RWPE1 (cell line): ENCODE data around the gene RUNX3.
"Not testable (repeated sequence)": the region's sequence is repeated elsewhere in the genome, so short reads cannot be mapped to it uniquely, and the experiment has no call there.

Source experiments
- CTCF ChIA-PET: fragments of 350-600 bp; sonication (Branson Sonifier 250); formaldehyde crosslinking; extraction: SDS; loops from one replicate; lab custom pipeline; 2021; lab: Yijun Ruan, JAX
- POLR2A ChIA-PET: fragments of 400-600 bp; formaldehyde crosslinking; extraction: SDS; loops from one replicate; lab custom pipeline; 2020; ENCODE audit warnings: antibody characterized with exemption; ENCODE audit not compliant: low non-redundant PET; lab: Yijun Ruan, JAX
- DNase-seq: peaks from one replicate; pipeline ENCODE4 v3.0.0; 2012; ENCODE audit warnings: low spot score
- H3K27ac ChIP-seq: fragments of 450-650 bp; 2 replicates; pipeline ENCODE4 v1.5.1; 2017
- TF ChIP-seq, protein P1 (sequence below): fragments of 450-650 bp; conservative IDR thresholded peaks from 2 replicates; pipeline ENCODE4 v1.5.1; 2017; ENCODE audit warnings: low read depth, mild to moderate bottlenecking

The RUNX3 gene

DNA sequence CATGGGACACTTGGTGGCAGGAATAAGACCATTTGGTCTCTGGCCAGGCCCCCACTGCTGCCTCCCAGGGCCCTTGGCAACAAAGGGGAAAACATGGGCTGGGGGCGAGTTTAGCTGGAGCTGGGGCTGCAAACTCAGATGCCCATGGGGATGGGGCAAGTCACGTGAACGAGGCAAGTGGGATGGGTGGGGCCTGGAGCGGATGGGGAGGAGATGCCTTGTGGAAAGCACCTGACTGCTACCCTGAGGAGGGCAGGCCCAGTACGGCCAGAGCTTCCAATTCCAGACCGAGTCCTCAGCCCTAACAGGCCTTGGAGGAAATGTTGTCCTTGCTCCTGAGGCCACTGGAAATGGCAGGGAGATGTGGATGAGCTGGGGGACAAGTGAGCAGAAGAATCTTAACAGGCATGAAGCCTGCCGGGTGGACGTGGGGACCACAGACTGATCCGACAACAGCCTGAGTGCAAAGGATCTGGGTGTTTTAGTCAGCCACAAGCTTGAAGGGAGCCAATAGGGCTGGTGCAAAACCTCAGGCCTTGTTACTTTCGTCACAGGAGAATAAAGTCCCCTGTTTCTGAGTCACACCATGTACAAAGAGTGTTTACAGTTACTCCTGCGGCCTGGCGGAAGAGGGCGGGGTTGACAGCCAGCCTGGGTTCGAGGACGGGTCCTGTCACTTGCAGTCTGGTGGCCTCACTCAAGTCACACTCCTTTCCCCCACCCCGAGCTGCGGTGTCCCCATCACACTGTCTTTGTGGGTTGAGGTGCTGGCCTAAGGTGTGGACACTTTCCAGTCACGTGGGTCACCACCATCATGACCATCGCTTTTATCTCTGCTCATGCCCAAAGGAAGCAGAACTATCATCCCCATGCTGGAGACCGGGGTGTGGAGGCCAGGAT lies 19.1 kb downstream of the RUNX3 start:
- ChIA-PET CTCF (no interaction called here), POLR2A (no interaction called here)
- H3K27ac ChIP-seq, result no peak overlapping the region
- TF ChIP-seq, protein P1, sequence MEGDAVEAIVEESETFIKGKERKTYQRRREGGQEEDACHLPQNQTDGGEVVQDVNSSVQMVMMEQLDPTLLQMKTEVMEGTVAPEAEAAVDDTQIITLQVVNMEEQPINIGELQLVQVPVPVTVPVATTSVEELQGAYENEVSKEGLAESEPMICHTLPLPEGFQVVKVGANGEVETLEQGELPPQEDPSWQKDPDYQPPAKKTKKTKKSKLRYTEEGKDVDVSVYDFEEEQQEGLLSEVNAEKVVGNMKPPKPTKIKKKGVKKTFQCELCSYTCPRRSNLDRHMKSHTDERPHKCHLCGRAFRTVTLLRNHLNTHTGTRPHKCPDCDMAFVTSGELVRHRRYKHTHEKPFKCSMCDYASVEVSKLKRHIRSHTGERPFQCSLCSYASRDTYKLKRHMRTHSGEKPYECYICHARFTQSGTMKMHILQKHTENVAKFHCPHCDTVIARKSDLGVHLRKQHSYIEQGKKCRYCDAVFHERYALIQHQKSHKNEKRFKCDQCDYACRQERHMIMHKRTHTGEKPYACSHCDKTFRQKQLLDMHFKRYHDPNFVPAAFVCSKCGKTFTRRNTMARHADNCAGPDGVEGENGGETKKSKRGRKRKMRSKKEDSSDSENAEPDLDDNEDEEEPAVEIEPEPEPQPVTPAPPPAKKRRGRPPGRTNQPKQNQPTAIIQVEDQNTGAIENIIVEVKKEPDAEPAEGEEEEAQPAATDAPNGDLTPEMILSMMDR, result no peak
- no peak for DNase-seq

DNA sequence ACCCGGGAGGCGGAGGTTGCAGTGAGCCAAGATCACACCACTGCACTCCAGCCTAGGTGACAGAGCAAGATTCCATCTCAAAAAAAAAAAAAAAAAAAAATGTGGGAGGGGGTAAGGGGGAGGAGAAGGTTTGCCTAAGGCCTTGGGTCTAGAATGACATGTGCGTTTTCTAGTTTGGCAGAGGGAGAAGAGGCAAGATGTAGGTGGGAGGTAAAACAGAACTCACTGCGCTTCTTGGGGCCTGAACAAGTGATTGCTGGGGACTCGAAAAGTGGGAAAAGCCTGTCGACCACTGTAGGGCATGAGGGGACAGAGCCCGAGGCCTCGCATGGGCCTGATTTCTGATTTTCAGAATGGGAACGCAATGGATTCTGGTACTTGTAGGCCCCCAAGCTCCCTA lies 19.9 kb downstream of the RUNX3 start:
- no peak for DNase-seq
- H3K27ac ChIP-seq, result no peak overlapping the region
- POLR2A ChIA-PET, result no interaction called here
- CTCF ChIA-PET, result no interaction called here
- TF ChIP-seq, protein P1, result no peak

DNA sequence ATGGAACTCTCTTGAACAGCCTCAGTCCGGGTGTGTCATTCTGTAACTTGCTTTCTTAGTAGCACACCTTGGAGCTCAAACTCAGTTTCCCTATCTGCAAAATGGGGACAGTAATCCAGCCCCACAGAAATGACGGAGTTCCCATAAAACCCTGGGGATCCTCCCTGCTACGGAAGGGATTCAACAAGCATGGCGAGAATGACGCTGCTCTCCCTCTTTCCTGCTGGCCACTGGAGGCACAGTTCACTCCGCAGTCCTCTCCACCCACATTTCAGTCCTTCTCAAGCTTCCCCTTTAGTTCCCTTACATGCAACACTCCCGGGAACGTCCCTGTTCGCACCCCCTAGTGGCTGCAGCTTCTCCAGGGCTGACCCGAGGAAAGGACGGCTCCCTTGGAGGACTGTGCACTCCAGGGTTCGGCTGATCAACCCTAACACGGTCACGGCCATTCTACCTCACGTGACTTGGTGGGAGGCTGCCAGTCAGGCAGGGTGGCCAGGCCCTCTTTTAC lies 20.6 kb downstream of the RUNX3 start:
- TF ChIP-seq, protein P1, result no peak
- no peak overlapping the region for H3K27ac ChIP-seq
- DNase-seq, result no peak
- POLR2A ChIA-PET, result no interaction called here
- CTCF ChIA-PET, result interaction anchor here (0.5 to 1.0 kb wide), 5 partner anchors 12 to 1401 kb away, joined by 3 to 6 read pairs (median 3); no protein-coding TSS in a partner anchor

DNA sequence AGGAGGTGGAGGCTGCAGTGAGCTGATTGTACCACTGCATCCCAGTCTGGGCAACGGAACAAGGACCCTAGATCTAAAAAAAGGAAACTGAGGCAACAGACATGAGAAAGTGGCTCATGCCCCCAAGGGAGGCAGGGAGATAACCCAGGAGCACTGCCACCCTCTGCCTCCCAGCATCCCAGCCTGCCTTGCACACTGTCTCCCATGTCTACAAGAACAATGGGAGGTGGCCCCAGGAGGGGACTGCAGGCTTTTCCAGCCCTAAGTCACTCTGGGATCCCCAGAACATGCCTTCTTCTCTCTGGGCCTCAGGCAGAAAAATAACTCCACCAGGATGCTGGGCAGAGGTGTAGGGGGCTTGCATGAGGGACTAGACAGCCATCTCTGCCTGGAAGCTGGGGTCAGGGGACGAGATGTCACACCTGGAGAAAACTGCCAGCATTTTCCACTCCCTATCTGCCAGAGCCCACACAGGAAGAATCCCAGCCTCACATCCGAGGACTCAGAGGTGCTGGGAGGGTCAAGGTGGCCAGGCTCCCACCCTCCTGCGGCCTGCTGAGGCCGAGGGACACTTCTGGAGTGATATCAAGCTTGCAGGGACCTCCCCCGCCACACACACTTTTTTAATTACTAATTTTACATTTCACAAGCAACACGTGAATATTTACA lies 21.4 kb downstream of the RUNX3 start:
- DNase-seq, result no peak
- ChIA-PET POLR2A (no interaction called here), CTCF (interaction anchor here (0.5 to 1.0 kb wide), 5 partner anchors 24 to 1401 kb away, joined by 3 to 6 read pairs (median 3); no protein-coding TSS in a partner anchor)
- no peak overlapping the region for H3K27ac ChIP-seq
- TF ChIP-seq, protein P1, result no peak

DNA sequence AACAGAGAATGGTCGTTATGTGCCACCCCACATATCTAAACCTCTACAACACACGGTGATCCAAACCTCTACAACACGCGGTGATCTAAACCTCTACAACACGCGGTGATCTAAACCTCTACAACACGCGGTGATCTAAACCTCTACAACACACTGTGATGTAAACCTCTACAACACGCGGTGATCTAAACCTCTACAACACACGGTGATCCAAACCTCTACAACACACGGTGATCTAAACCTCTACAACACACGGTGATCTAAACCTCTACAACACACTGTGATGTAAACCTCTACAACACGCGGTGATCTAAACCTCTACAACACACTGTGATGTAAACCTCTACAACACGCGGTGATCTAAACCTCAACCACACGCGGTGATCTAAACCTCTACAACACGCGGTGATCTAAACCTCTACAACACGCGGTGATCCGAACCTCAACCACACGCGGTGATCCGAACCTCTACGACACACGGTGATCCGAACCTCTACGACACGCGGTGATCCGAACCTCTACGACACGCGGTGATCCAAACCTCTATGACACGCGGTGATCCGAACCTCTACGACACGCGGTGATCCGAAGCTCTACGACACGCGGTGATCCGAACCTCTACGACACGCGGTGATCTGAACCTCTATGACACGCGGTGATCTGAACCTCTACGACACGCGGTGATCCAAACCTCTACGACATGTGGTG lies 22.3 kb downstream of the RUNX3 start:
- DNase-seq, POLR2A ChIA-PET, H3K27ac ChIP-seq: not testable (repeated sequence)
- CTCF ChIA-PET, result interaction anchor here (0.6 kb wide), 1 partner anchor 35 kb away, joined by 4 read pairs; no protein-coding TSS in a partner anchor

DNA sequence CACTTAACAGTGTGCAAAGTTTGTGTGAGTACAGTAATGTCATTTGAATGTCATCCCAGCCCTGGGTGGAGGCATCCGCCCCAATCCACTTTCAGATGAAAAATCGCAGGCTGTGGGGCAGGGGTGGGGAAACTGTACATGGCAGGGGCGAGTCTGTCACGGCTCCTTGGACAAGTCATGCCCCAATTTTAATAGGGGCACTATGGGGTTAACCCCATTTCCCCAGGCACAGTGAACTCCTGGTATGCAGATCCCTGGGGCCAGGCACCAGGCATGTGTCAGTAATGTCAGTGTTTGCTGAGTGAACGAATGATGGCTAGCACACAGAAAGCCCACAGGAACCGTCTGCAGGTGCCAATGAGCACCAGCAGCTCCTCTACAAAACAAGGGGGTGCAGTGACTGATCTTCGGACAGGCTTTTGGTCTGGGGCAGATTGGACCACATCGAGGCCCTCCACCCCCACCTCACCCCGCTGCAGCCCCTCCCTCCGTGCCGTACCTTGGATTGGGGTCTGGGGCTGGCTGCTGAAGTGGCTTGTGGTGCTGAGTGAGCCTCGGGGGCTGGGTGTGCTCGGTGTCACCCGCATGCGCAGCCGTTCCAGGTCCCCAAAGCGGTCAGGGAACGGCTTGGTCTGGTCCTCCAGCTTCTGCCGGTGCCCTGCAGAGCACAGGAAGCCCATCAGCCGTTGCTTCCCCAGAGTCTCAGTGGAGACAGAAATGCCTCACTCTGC lies 23.2 kb downstream of the RUNX3 start:
- ChIA-PET CTCF (no interaction called here), POLR2A (no interaction called here)

More for the DNA sequence above, 23.2 kb downstream of the RUNX3 start:
- DNase-seq, result no peak
- H3K27ac ChIP-seq, result no peak overlapping the region
- TF ChIP-seq, protein P1, result no peak
